ENCODE measurements around the gene MYO7A. TPM values are rescaled to one million over a fixed set of nuclear protein-coding genes. Genes with fewer than 3 reads are reported as not detected.

Gene MYO7A
- total RNA-seq, 1 donor from 2014 or later = 2.2 TPM

GRCh38 chr11:77102246-77103210 lies 25.5 kb upstream of the MYO7A start, which contains the start of gene OMP:
TSS of gene OMP (plus strand) at chr11:77102840. CDS start at chr11:77102840, 0 bp downstream.
- Mint-ChIP-seq H3K4me1 (peaks cover 3% of the 10 kb centered on the region), H3K27me3 (ENCODE audit: low read depth) (no peaks in the 10 kb centered on the region), H3K9me3 (no peaks in the 10 kb centered on the region), H3K4me3 (no peak within 1 kb of the TSS), H3K27ac (no peak within 1 kb of the TSS), H3K36me3 (peaks cover 8% of the 10 kb centered on the region)
- TF ChIP-seq CTCF (IDR thresholded peaks at IDR 0.05; ENCODE audit: unreplicated experiment) = no peak
- DNase-seq (ENCODE audit: low spot score in 2 of 2, unreplicated experiment in 2 of 2) = no peak

- peaks cover 8% of the 10 kb centered on the region for H3K36me3 Mint-ChIP-seq
- no peaks in the 10 kb centered on the region for H3K27me3 Mint-ChIP-seq (ENCODE audit: low read depth)
- H3K9me3 Mint-ChIP-seq = no peaks in the 10 kb centered on the region
- H3K4me3 Mint-ChIP-seq = no peak overlapping the region
- no peak for TF ChIP-seq CTCF (IDR thresholded peaks at IDR 0.05; ENCODE audit: unreplicated experiment)
- H3K27ac Mint-ChIP-seq = no peak overlapping the region
- DNase-seq (ENCODE audit: low spot score in 2 of 2, unreplicated experiment in 2 of 2) = no peak
- peaks cover 10% of the 10 kb centered on the region for H3K4me1 Mint-ChIP-seq
These were observed 24.7 kb upstream of the MYO7A start for GRCh38 chr11:77103319-77103718.

- Mint-ChIP-seq H3K27me3 (ENCODE audit: low read depth) (no peaks in the 10 kb centered on the region), H3K4me1 (peaks cover 18% of the 10 kb centered on the region), H3K9me3 (no peaks in the 10 kb centered on the region), H3K4me3 (no peak overlapping the region), H3K27ac (no peak overlapping the region), H3K36me3 (peaks cover 8% of the 10 kb centered on the region)
- TF ChIP-seq CTCF (IDR thresholded peaks at IDR 0.05; ENCODE audit: unreplicated experiment) = no peak
- DNase-seq (ENCODE audit: low spot score in 2 of 2, unreplicated experiment in 2 of 2) = no peak
These were observed 23.3 kb upstream of the MYO7A start for GRCh38 chr11:77104727-77105126.

GRCh38 chr11:77106321-77106720 lies 21.7 kb upstream of the MYO7A start:
- DNase-seq (ENCODE audit: low spot score in 2 of 2, unreplicated experiment in 2 of 2) = no peak
- Mint-ChIP-seq H3K4me3 (no peak overlapping the region), H3K4me1 (peaks cover 19% of the 10 kb centered on the region), H3K27ac (no peak overlapping the region), H3K27me3 (ENCODE audit: low read depth) (no peaks in the 10 kb centered on the region), H3K9me3 (no peaks in the 10 kb centered on the region), H3K36me3 (no peaks in the 10 kb centered on the region)
- no peak for TF ChIP-seq CTCF (IDR thresholded peaks at IDR 0.05; ENCODE audit: unreplicated experiment)

GRCh38 chr11:77106759-77107158 lies 21.3 kb upstream of the MYO7A start:
- no peaks in the 10 kb centered on the region for H3K36me3 Mint-ChIP-seq
- TF ChIP-seq CTCF (IDR thresholded peaks at IDR 0.05; ENCODE audit: unreplicated experiment) = no peak
- no peak for DNase-seq (ENCODE audit: low spot score in 2 of 2, unreplicated experiment in 2 of 2)
- no peak overlapping the region for H3K27ac Mint-ChIP-seq
- no peaks in the 10 kb centered on the region for H3K27me3 Mint-ChIP-seq (ENCODE audit: low read depth)
- H3K9me3 Mint-ChIP-seq = no peaks in the 10 kb centered on the region
- peaks cover 19% of the 10 kb centered on the region for H3K4me1 Mint-ChIP-seq
- no peak overlapping the region for H3K4me3 Mint-ChIP-seq

All from mesothelial cell of epicardium (in vitro differentiated cells).